Stimulated activated CD8-positive, alpha-beta memory T cell treated with anti-CD3 and anti-CD28 coated beads, Interleukin-7, amount 100 ng/mL, for 4 hours (primary cell): ENCODE results near the gene NBEAL2.
"Not testable (repeated sequence)": the region's sequence is repeated elsewhere in the genome, so short reads cannot be mapped to it uniquely, and the experiment has no call there.

Experiments
- DNase-seq, 2 donors: peaks; one replicate each; pipeline ENCODE4 v3.0.0-alpha.2; 2020; ENCODE audit warnings: low read depth in 2 of 2

The NBEAL2 gene

GRCh38 chr3:47012342-47013230, 33.1 kb downstream of the NBEAL2 start:
- DNase-seq = no peak

- no peak for DNase-seq
Observed at GRCh38 chr3:47013231-47013630, 33.8 kb downstream of the NBEAL2 start.

GRCh38 chr3:47014036-47014435, 34.6 kb downstream of the NBEAL2 start:
- no peak for DNase-seq

GRCh38 chr3:47015151-47015550, 35.7 kb downstream of the NBEAL2 start:
- DNase-seq = no peak

GRCh38 chr3:47016086-47016933, 36.8 kb downstream of the NBEAL2 start:
- no peak for DNase-seq

- DNase-seq = peak; percentile 30 to 41
Observed at GRCh38 chr3:47016934-47017435, 37.5 kb downstream of the NBEAL2 start.

GRCh38 chr3:47017504-47018268, 38.2 kb downstream of the NBEAL2 start:
- DNase-seq = no peak

- no peak for DNase-seq
Observed at GRCh38 chr3:47018269-47018611, 38.8 kb downstream of the NBEAL2 start.

- DNase-seq = no peak
Observed at GRCh38 chr3:47019201-47019600, 39.7 kb downstream of the NBEAL2 start.

- DNase-seq = no peak
Observed at GRCh38 chr3:47020311-47020710, 40.8 kb downstream of the NBEAL2 start.

- DNase-seq = no peak
Observed at GRCh38 chr3:47022641-47023071, 43.2 kb downstream of the NBEAL2 start.

GRCh38 chr3:47024932-47025331, 45.5 kb downstream of the NBEAL2 start:
- no peak for DNase-seq

- not testable (repeated sequence) for DNase-seq
Observed at GRCh38 chr3:47026432-47026831, 47.0 kb downstream of the NBEAL2 start.

- no peak for DNase-seq
Observed at GRCh38 chr3:47028146-47028545, 48.7 kb downstream of the NBEAL2 start.

GRCh38 chr3:47028667-47029066, 49.2 kb downstream of the NBEAL2 start:
- no peak for DNase-seq

GRCh38 chr3:47031041-47031440, 51.6 kb downstream of the NBEAL2 start:
- DNase-seq = not testable (repeated sequence)

GRCh38 chr3:47034868-47035489, 55.5 kb downstream of the NBEAL2 start:
- no peak for DNase-seq

- no peak for DNase-seq
Observed at GRCh38 chr3:47035645-47036044, 56.2 kb downstream of the NBEAL2 start.

GRCh38 chr3:47036145-47036544, 56.7 kb downstream of the NBEAL2 start:
- DNase-seq = no peak

GRCh38 chr3:47037302-47037701, 57.8 kb downstream of the NBEAL2 start:
- not testable (repeated sequence) for DNase-seq

GRCh38 chr3:47041114-47041513, 61.6 kb downstream of the NBEAL2 start:
- DNase-seq = no peak
